Lower leg skin (tissue), 3 donors: ENCODE data around the gene C9orf153.

Source experiments
- CTCF ChIP-seq, 3 donors: fragments of 450-650 bp; IDR thresholded peaks; one replicate each; pipeline ENCODE4 v1.5.1; 2016; ENCODE audit warnings: antibody characterized with exemption in 3 of 3, mild to moderate bottlenecking in 3 of 3, moderate library complexity in 2 of 3
- POLR2A ChIP-seq, 2 donors: fragments of 450-650 bp; IDR thresholded peaks; one replicate each; pipeline ENCODE4 v1.6.1; 2016 to 2017; ENCODE audit warnings: antibody characterized with exemption in 2 of 2, mild to moderate bottlenecking in 1 of 2, moderate library complexity in 1 of 2

GRCh38 chr9:86176468-86176867 lies 83.0 kb downstream of the C9orf153 start:
- TF ChIP-seq CTCF (IDR thresholded peaks at IDR 0.05) (no peak), POLR2A (IDR thresholded peaks at IDR 0.05) (no peak)
